ENCODE data around the gene PKP3. TPM values are rescaled to one million over a fixed set of nuclear protein-coding genes. Genes with fewer than 3 reads are reported as not detected.

PKP3 gene
- total and polyA plus RNA-seq, 5 donors from 2014 or later: 0.09 to 0.75 (median 0.28) TPM; not detected in 1

DNA sequence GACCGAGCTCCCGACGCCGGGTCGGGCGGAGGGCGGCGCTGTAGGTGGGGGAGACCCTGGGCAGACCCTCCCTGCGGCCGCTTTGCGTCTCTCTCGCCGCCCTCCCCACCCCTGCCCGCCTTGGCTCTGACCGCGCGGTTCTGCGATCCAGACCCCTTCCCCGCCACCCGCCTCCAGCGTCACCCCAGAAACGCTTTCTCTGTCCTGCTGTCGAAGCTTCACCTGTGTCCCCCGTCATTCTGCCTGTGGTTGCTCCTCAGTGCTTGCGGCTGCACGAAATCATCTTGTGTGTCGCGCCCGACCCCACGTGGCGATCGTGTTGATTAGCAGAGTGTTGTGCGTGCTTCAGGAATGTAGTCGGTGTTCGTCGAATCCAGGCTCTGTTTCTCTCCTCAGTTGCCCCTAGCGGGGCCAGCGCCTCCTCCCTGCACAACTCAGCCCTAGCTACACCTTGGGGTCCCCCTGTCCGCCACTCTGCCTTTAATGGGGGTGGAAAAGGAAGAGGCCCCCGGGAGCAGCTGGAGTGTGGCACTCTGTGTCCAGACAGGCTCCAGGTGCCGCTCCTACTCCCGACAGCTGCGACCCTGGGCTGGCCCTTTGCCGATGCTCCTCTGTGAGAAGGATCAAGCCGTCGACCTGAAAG, 56.9 kb downstream of the PKP3 start:
- DNase-seq (peak; percentile 67 to 88 (median 82)), ATAC-seq (ENCODE audit: low read depth in 2 of 2) (peak; percentile 39 to 48)
- Histone ChIP-seq H3K9me3 (ENCODE audit: control insufficient read depth in 2 of 2, low read length in 2 of 2) (no peaks in the 10 kb centered on the region), H3K4me3 (ENCODE audit: low read depth, low read length) (peak overlapping the region; percentile 26), H3K36me3 (ENCODE audit: control insufficient read depth, insufficient read depth, low read length) (peaks cover 9% of the 10 kb centered on the region), H3K27me3 (ENCODE audit: control insufficient read depth, insufficient read depth, low read length) (no peaks in the 10 kb centered on the region), H3K27ac (ENCODE audit: insufficient read depth, low read length, poor library complexity, severe bottlenecking) (peak overlapping the region; percentile 90), H3K4me1 (ENCODE audit: control insufficient read depth, insufficient read depth, low read length, poor library complexity, severe bottlenecking) (peaks cover 31% of the 10 kb centered on the region)
- Mint-ChIP-seq H3K27ac (peak overlapping the region; percentile 90 to 97 (median 95)), H3K4me1 (peaks cover 6 to 44% (median 15%) of the 10 kb centered on the region in 4 donors), H3K27me3 (no peaks in the 10 kb centered on the region), H3K9me3 (no peaks in the 10 kb centered on the region), H3K36me3 (peaks cover 4% of the 10 kb centered on the region), H3K4me3 (peak overlapping the region; percentile 92 to 98 (median 94))

DNA sequence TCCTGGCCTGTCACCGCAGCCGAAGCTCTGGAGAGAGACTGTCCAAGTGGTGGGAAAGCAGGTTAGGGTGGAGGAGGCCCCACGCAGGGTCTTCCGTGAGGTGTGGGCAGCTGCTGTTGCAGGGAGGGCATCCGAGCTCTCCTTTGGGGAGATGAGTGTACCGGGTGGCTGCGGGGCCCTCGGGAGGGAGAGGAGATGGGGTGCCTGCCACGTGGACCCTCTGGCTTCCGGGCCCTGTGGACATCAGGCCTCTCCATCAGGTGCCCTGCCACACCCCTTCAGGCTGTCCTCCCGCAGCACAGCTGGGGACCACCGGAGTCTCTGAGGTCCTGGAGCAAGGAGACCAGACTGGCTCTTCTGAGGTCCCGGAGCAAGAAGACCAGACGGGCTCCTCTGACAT, 57.7 kb downstream of the PKP3 start:
- Mint-ChIP-seq H3K4me1 (peaks cover 10 to 50% (median 21%) of the 10 kb centered on the region in 4 donors), H3K9me3 (no peaks in the 10 kb centered on the region), H3K27me3 (no peaks in the 10 kb centered on the region), H3K4me3 (peak overlapping the region; percentile 92 to 98 (median 94)), H3K27ac (peak overlapping the region in 2 of 3 donors; percentile 84 to 95), H3K36me3 (peaks cover 4% of the 10 kb centered on the region)
- no peak overlapping the region for H3K4me3 ChIP-seq (ENCODE audit: low read depth, low read length)
- H3K4me1 ChIP-seq (ENCODE audit: control insufficient read depth, insufficient read depth, low read length, poor library complexity, severe bottlenecking): peaks cover 37% of the 10 kb centered on the region
- no peaks in the 10 kb centered on the region for H3K27me3 ChIP-seq (ENCODE audit: control insufficient read depth, insufficient read depth, low read length)
- no peak overlapping the region for H3K27ac ChIP-seq (ENCODE audit: insufficient read depth, low read length, poor library complexity, severe bottlenecking)
- peaks cover 9% of the 10 kb centered on the region for H3K36me3 ChIP-seq (ENCODE audit: control insufficient read depth, insufficient read depth, low read length)
- no peaks in the 10 kb centered on the region for H3K9me3 ChIP-seq (ENCODE audit: control insufficient read depth in 2 of 2, low read length in 2 of 2)
- no peak for ATAC-seq (ENCODE audit: low read depth in 2 of 2)
- no peak for DNase-seq

DNA sequence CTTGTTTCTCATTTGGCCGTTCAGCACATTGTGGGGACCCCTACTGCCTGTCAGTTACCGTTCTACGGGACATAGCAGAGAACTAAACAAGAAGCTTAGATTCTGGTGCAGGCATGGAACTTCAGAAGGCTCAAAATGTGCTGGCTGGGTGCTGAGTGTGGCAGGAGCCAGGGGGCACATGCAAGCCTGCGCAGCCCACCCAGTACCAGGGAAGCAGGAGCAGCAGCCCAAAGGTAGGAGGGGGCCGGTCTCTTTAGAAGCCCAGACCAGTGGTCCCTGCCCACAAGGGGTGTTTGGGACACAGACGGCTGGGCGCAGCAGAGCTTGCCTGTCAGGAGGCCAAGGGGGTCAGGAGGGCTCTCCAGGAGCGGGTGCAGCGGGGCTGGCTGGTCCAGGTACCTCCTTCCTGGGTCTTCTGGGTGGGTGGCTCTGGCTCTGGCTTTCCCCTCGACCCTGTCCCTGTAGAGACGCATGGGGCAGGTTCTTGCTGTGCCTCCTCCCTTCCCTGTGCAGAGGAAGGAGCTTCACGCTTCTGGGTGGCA, 58.3 kb downstream of the PKP3 start:
- Histone ChIP-seq H3K4me3 (ENCODE audit: low read depth, low read length) (no peak overlapping the region), H3K27me3 (ENCODE audit: control insufficient read depth, insufficient read depth, low read length) (no peaks in the 10 kb centered on the region), H3K27ac (ENCODE audit: insufficient read depth, low read length, poor library complexity, severe bottlenecking) (no peak overlapping the region), H3K4me1 (ENCODE audit: control insufficient read depth, insufficient read depth, low read length, poor library complexity, severe bottlenecking) (peaks cover 43% of the 10 kb centered on the region), H3K9me3 (ENCODE audit: control insufficient read depth in 2 of 2, low read length in 2 of 2) (no peaks in the 10 kb centered on the region), H3K36me3 (ENCODE audit: control insufficient read depth, insufficient read depth, low read length) (peaks cover 9% of the 10 kb centered on the region)
- H3K4me3 Mint-ChIP-seq: peak overlapping the region; percentile 22 to 94 (median 30)
- no peaks in the 10 kb centered on the region for H3K27me3 Mint-ChIP-seq
- ATAC-seq (ENCODE audit: low read depth in 2 of 2): no peak
- H3K9me3 Mint-ChIP-seq: no peaks in the 10 kb centered on the region
- no peak for DNase-seq
- peak overlapping the region in 1 of 3 donors; percentile 15 for H3K27ac Mint-ChIP-seq
- peaks cover 12 to 56% (median 26%) of the 10 kb centered on the region in 4 donors for H3K4me1 Mint-ChIP-seq
- H3K36me3 Mint-ChIP-seq: peaks cover 4% of the 10 kb centered on the region

DNA sequence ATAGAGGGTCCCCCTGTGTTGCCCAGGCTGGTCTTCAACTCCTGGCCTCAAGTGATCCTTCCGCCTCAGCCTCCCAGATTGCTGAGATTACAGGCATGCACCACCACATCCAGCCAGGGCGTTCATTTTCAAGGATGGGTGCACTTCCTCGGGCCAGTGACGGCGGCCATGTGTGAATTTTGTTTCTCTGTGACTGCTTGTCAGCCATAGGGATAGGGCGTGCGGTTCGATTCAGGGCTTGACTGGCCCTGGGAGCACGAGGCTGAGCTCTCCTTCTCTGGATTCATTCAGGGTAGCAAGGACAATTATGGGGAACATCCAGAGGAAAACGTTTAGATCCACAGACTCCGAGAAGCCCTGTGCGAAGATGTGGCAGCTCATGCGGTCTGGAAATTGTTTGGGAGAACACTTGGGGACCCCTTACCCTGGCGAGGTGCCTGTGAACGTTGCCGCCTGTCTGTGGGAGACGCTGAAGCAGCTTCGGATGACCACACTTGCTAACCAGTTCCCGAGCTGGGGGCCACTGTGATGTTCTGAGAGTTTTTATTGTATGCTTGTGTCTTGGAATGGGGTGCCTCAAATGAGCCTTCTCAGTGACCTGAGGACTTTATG, 59.0 kb downstream of the PKP3 start:
- peaks cover 43% of the 10 kb centered on the region for H3K4me1 ChIP-seq (ENCODE audit: control insufficient read depth, insufficient read depth, low read length, poor library complexity, severe bottlenecking)
- H3K27me3 Mint-ChIP-seq: no peaks in the 10 kb centered on the region
- H3K27ac ChIP-seq (ENCODE audit: insufficient read depth, low read length, poor library complexity, severe bottlenecking): no peak overlapping the region
- H3K27me3 ChIP-seq (ENCODE audit: control insufficient read depth, insufficient read depth, low read length): no peaks in the 10 kb centered on the region
- DNase-seq (no peak), ATAC-seq (ENCODE audit: low read depth in 2 of 2) (no peak)
- H3K36me3 ChIP-seq (ENCODE audit: control insufficient read depth, insufficient read depth, low read length): peaks cover 9% of the 10 kb centered on the region
- no peak overlapping the region for H3K27ac Mint-ChIP-seq
- no peaks in the 10 kb centered on the region for H3K9me3 Mint-ChIP-seq
- H3K4me3 ChIP-seq (ENCODE audit: low read depth, low read length): no peak overlapping the region
- peak overlapping the region; percentile 8 to 65 (median 40) for H3K4me3 Mint-ChIP-seq
- H3K4me1 Mint-ChIP-seq: peaks cover 12 to 59% (median 31%) of the 10 kb centered on the region in 4 donors
- H3K36me3 Mint-ChIP-seq: peaks cover 4% of the 10 kb centered on the region
- no peaks in the 10 kb centered on the region for H3K9me3 ChIP-seq (ENCODE audit: control insufficient read depth in 2 of 2, low read length in 2 of 2)

DNA sequence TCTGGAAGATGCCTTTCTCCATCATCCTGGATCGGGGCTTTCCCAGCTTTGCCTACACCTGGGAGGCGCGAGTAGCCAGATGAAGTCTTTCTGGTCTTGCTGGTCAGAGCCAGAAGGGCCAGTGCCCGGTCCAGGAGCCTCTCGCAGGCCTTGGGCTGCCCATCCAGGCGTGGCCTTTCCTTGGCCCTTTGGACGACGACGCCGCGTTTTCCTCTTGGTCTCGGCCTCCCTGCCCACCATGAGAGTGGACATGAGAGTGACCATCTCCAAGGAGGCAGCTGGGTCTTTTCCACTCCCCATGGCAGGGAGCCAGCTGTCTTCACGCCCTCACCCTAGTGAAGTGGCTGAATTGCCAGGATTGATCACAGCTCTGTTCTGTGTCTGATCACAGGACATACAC, 59.6 kb downstream of the PKP3 start:
- H3K36me3 ChIP-seq (ENCODE audit: control insufficient read depth, insufficient read depth, low read length): peaks cover 9% of the 10 kb centered on the region
- DNase-seq (no peak), ATAC-seq (ENCODE audit: low read depth in 2 of 2) (no peak)
- H3K4me3 ChIP-seq (ENCODE audit: low read depth, low read length): no peak overlapping the region
- Mint-ChIP-seq H3K36me3 (peaks cover 4% of the 10 kb centered on the region), H3K4me3 (peak overlapping the region in 1 of 4 donors; percentile 29), H3K4me1 (peaks cover 12 to 53% (median 28%) of the 10 kb centered on the region in 4 donors), H3K27me3 (no peaks in the 10 kb centered on the region), H3K9me3 (no peaks in the 10 kb centered on the region), H3K27ac (peak overlapping the region in 1 of 3 donors; percentile 44)
- H3K4me1 ChIP-seq (ENCODE audit: control insufficient read depth, insufficient read depth, low read length, poor library complexity, severe bottlenecking): peaks cover 38% of the 10 kb centered on the region
- H3K27ac ChIP-seq (ENCODE audit: insufficient read depth, low read length, poor library complexity, severe bottlenecking): no peak overlapping the region
- H3K9me3 ChIP-seq (ENCODE audit: control insufficient read depth in 2 of 2, low read length in 2 of 2): no peaks in the 10 kb centered on the region
- H3K27me3 ChIP-seq (ENCODE audit: control insufficient read depth, insufficient read depth, low read length): no peaks in the 10 kb centered on the region

DNA sequence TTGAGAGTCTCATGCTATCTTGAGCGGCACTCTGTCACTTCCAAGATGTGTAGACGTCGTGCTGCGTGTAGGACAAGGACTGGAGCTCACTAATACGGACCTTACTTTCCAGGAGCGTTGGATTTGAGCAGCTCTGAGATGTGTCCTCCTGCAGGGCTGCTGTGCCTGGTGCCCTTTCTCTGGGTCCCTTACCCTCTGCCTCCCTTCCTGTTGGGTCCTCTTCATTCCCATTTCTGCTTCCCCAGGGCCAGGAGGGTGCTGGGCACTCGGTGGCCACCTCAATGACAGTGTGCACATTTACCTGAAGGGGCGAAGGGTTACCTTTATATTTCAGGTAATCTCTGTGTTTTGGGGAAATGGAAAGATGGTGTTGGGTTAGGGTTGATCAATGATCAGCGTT, 60.0 kb downstream of the PKP3 start:
- Mint-ChIP-seq H3K9me3 (no peaks in the 10 kb centered on the region), H3K27me3 (no peaks in the 10 kb centered on the region), H3K27ac (peak overlapping the region in 1 of 3 donors; percentile 44), H3K36me3 (peaks cover 4% of the 10 kb centered on the region), H3K4me3 (no peak overlapping the region), H3K4me1 (peaks cover 12 to 50% (median 25%) of the 10 kb centered on the region in 4 donors)
- Histone ChIP-seq H3K36me3 (ENCODE audit: control insufficient read depth, insufficient read depth, low read length) (peaks cover 9% of the 10 kb centered on the region), H3K27ac (ENCODE audit: insufficient read depth, low read length, poor library complexity, severe bottlenecking) (no peak overlapping the region), H3K4me1 (ENCODE audit: control insufficient read depth, insufficient read depth, low read length, poor library complexity, severe bottlenecking) (peaks cover 35% of the 10 kb centered on the region), H3K4me3 (ENCODE audit: low read depth, low read length) (no peak overlapping the region), H3K27me3 (ENCODE audit: control insufficient read depth, insufficient read depth, low read length) (no peaks in the 10 kb centered on the region), H3K9me3 (ENCODE audit: control insufficient read depth in 2 of 2, low read length in 2 of 2) (no peaks in the 10 kb centered on the region)
- DNase-seq (no peak), ATAC-seq (ENCODE audit: low read depth in 2 of 2) (no peak)
